Left ventricle myocardium inferior (tissue), 1 donor: ENCODE data around the gene FRMD3. TPM values are rescaled to one million over a fixed set of nuclear protein-coding genes. Genes with fewer than 3 reads are reported as not detected.

Source experiments
- DNase-seq: peaks from one replicate; pipeline ENCODE4 v3.0.0-alpha.2; 2020
- H3K27ac ChIP-seq: fragments of 200-600 bp; replicated peaks from 2 replicates; pipeline ENCODE4 v1.8.0; 2021
- H3K27me3 ChIP-seq: fragments of 200-600 bp; 2 replicates; pipeline ENCODE4 v1.8.0; 2021; ENCODE audit warnings: low read depth
- H3K36me3 ChIP-seq: fragments of 200-600 bp; 2 replicates; pipeline ENCODE4 v1.8.0; 2021
- H3K4me1 ChIP-seq: fragments of 200-600 bp; 2 replicates; pipeline ENCODE4 v1.8.0; 2021
- H3K4me3 ChIP-seq: fragments of 200-600 bp; 2 replicates; pipeline ENCODE4 v1.8.0; 2021; ENCODE audit warnings: mild to moderate bottlenecking, moderate library complexity
- H3K9me3 ChIP-seq: fragments of 200-600 bp; replicated peaks from 2 replicates; pipeline ENCODE4 v1.8.0; 2021
- intact Hi-C: fragments of 100-400 bp; cut with micrococcal nuclease; formaldehyde crosslinking; loops from one replicate; pipeline ENCODE4 v1.11.0; 2022
- total RNA-seq: library from RNA; stranded (reverse); fragmentation: NEBNext Ultra II Directional; extraction: Animal tissue kit (Norgen Biotek cat#: 25700); gene quantifications from one replicate; pipeline ENCODE4 v1.2.1, GENCODE V29; 2021
- TF ChIP-seq, protein P1 (sequence below): fragments of 200-600 bp; IDR thresholded peaks from 2 replicates; pipeline ENCODE4 v1.8.0; 2021; ENCODE audit warnings: antibody characterized with exemption, mild to moderate bottlenecking, borderline replicate concordance
- donor health status: DM: no; HTN: yes; CAD: no; lungs with severe emphysema.

The FRMD3 gene
- total RNA-seq, 1 donor from 2014 or later, result 131 TPM

- H3K36me3 ChIP-seq, result no peaks in the 10 kb centered on the region
- intact Hi-C loops, result no loop called here
- no peaks in the 10 kb centered on the region for H3K9me3 ChIP-seq
- no peak for DNase-seq
- H3K4me3 ChIP-seq, result no peak overlapping the region
- H3K27ac ChIP-seq, result no peak overlapping the region
- TF ChIP-seq, protein P1, sequence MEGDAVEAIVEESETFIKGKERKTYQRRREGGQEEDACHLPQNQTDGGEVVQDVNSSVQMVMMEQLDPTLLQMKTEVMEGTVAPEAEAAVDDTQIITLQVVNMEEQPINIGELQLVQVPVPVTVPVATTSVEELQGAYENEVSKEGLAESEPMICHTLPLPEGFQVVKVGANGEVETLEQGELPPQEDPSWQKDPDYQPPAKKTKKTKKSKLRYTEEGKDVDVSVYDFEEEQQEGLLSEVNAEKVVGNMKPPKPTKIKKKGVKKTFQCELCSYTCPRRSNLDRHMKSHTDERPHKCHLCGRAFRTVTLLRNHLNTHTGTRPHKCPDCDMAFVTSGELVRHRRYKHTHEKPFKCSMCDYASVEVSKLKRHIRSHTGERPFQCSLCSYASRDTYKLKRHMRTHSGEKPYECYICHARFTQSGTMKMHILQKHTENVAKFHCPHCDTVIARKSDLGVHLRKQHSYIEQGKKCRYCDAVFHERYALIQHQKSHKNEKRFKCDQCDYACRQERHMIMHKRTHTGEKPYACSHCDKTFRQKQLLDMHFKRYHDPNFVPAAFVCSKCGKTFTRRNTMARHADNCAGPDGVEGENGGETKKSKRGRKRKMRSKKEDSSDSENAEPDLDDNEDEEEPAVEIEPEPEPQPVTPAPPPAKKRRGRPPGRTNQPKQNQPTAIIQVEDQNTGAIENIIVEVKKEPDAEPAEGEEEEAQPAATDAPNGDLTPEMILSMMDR, result no peak
- H3K27me3 ChIP-seq, result no peaks in the 10 kb centered on the region
- peaks cover 42% of the 10 kb centered on the region for H3K4me1 ChIP-seq
Observed at GRCh38 chr9:83514767-83515166, 23.4 kb downstream of the FRMD3 start.

- peaks cover 62% of the 10 kb centered on the region for H3K4me1 ChIP-seq
- DNase-seq, result no peak
- no peaks in the 10 kb centered on the region for H3K27me3 ChIP-seq
- H3K4me3 ChIP-seq, result no peak overlapping the region
- H3K27ac ChIP-seq, result peak overlapping the region; percentile 57
- TF ChIP-seq, protein P1, result no peak
- no peaks in the 10 kb centered on the region for H3K9me3 ChIP-seq
- H3K36me3 ChIP-seq, result no peaks in the 10 kb centered on the region
- intact Hi-C loops, result no loop called here
Observed at GRCh38 chr9:83512621-83513020, 25.6 kb downstream of the FRMD3 start.

- H3K27ac ChIP-seq, result peak overlapping the region; percentile 35
- no peaks in the 10 kb centered on the region for H3K36me3 ChIP-seq
- no peak overlapping the region for H3K4me3 ChIP-seq
- H3K27me3 ChIP-seq, result no peaks in the 10 kb centered on the region
- TF ChIP-seq, protein P1, result no peak
- no peaks in the 10 kb centered on the region for H3K9me3 ChIP-seq
- intact Hi-C loops, result no loop called here
- H3K4me1 ChIP-seq, result peaks cover 65% of the 10 kb centered on the region
- DNase-seq, result no peak
Observed at GRCh38 chr9:83511051-83511450, 27.1 kb downstream of the FRMD3 start.

DNA sequence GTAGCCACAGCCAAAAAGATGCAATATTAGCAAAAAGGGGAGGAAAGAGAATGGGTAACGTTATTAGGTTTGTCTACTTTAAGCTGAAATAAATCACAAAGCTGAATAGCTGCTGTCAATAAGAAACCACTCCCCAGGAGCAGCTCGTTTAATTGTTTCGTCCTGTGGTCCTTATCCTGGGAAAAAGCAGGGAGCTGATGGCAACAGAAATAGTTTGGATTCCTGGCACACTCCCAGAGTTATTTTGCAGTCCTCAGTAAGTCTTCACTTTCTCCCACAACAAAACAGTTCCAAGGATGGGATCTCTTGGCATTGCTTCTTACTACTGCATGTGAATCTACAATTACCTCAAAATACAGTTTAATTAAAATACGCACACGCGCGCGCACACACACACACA lies 28.8 kb downstream of the FRMD3 start:
- no peaks in the 10 kb centered on the region for H3K27me3 ChIP-seq
- TF ChIP-seq, protein P1, result no peak
- H3K36me3 ChIP-seq, result no peaks in the 10 kb centered on the region
- no peak overlapping the region for H3K4me3 ChIP-seq
- intact Hi-C loops, result no loop called here
- no peak for DNase-seq
- peaks cover 74% of the 10 kb centered on the region for H3K4me1 ChIP-seq
- H3K27ac ChIP-seq, result peak overlapping the region; percentile 64
- H3K9me3 ChIP-seq, result no peaks in the 10 kb centered on the region

GRCh38 chr9:83508067-83508466 lies 30.1 kb downstream of the FRMD3 start:
- Histone ChIP-seq H3K4me3 (no peak overlapping the region), H3K36me3 (no peaks in the 10 kb centered on the region), H3K27ac (no peak overlapping the region), H3K9me3 (no peaks in the 10 kb centered on the region), H3K4me1 (peaks cover 73% of the 10 kb centered on the region), H3K27me3 (no peaks in the 10 kb centered on the region)
- TF ChIP-seq, protein P1, result no peak
- DNase-seq, result no peak
- intact Hi-C loops, result no loop called here

DNA sequence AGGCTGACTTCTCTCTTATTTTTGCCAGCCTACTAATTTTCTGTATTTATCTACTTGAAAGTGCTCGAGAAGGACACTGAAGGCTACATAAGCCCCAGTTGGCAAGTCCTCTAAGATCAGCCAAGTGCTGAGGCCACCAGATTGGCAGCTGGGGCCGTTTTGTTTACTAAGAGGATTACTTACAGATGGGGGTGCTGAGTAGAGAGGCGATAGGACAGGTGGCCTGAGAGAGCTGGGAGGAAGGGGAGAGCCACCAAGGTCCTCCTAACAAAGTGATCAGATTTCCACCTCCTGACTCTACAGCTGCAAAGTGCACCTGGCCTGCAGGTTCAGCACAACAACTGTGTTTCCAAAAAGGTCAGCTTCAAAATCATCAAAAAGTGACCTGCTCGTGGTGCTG lies 32.9 kb downstream of the FRMD3 start:
- Histone ChIP-seq H3K9me3 (no peaks in the 10 kb centered on the region), H3K4me1 (peaks cover 46% of the 10 kb centered on the region), H3K27me3 (no peaks in the 10 kb centered on the region), H3K27ac (no peak overlapping the region), H3K4me3 (no peak overlapping the region), H3K36me3 (no peaks in the 10 kb centered on the region)
- intact Hi-C loops, result no loop called here
- TF ChIP-seq, protein P1, result no peak
- no peak for DNase-seq
